Transverse colon (tissue), 4 donors: ENCODE measurements around the gene FNDC3B.

Experiments used
- CTCF ChIP-seq, 5 experiments: fragments of 200-600 bp in 3 of 5; fragments of 450-650 bp in 2 of 5; sonication (generic) in 3 of 5; IDR thresholded peaks; 1 replicate in 2 of 5; 2 replicates in 3 of 5; pipeline ENCODE4 v1.5.1; 2016 to 2017; ENCODE audit warnings: antibody characterized with exemption in 5 of 5, inconsistent platforms in 3 of 5, mild to moderate bottlenecking in 2 of 5, moderate library complexity in 1 of 5
- POLR2A ChIP-seq: fragments of 450-650 bp; IDR thresholded peaks from one replicate; pipeline ENCODE4 v1.6.1; 2016; ENCODE audit warnings: antibody characterized with exemption, mild to moderate bottlenecking, moderate library complexity
- POLR2AphosphoS5 ChIP-seq, 3 donors: sonication (generic); formaldehyde crosslinking; IDR thresholded peaks; one replicate each; pipeline ENCODE4 v1.6.1; 2016; ENCODE audit warnings: antibody characterized with exemption in 3 of 3

GRCh38 chr3:172438186-172438585 lies 398.8 kb downstream of the FNDC3B start:
- TF ChIP-seq CTCF (IDR thresholded peaks at IDR 0.05) = no peak
- no peak for TF ChIP-seq POLR2AphosphoS5 (IDR thresholded peaks at IDR 0.05)
- no peak for TF ChIP-seq POLR2A
